Endothelial cell of umbilical vein (primary cell): ENCODE data around the gene CAMK2D. TPM values are rescaled to one million over a fixed set of nuclear protein-coding genes. Genes with fewer than 3 reads are reported as not detected.

ENCODE experiments used
- BruUV-seq: library from RNA; stranded (reverse); fragments of 400-500 nt; replicated peaks from 2 replicates; lab custom pipeline; 2021; lab: Mats Ljungman, UMichigan
- CTCF ChIA-PET: fragments of 300-600, 350-600 bp; sonication (Branson Sonifier 250); formaldehyde crosslinking; loops from one replicate; lab custom pipeline; 2021; ENCODE audit warnings: antibody characterized with exemption, inconsistent platforms; lab: Charles Lee
- POLR2A ChIA-PET: fragments of 300-600, 350-600 bp; sonication (Branson Sonifier 250); formaldehyde crosslinking; loops from one replicate; lab custom pipeline; 2021; ENCODE audit warnings: antibody characterized with exemption, inconsistent platforms; lab: Charles Lee
- DNase-seq: peaks from one replicate; pipeline ENCODE4 v3.0.0-alpha.2; 2011; ENCODE audit warnings: low read depth, low spot score
- FAIRE-seq: peaks from 2 replicates; lab custom pipeline; 2011; peaks lifted over from hg19 to GRCh38; lab: Jason Lieb, UNC
- H2AFZ ChIP-seq: 2 replicates; pipeline ENCODE4 v1.6.0; 2012; ENCODE audit warnings: low read depth, low read length, control low read depth, inconsistent platforms
- H3K27ac ChIP-seq: 2 replicates; pipeline ENCODE4 v1.5.1; 2011; ENCODE audit warnings: low read depth, mild to moderate bottlenecking, control low read depth, low read length, moderate library complexity; ENCODE audit not compliant: insufficient read depth
- H3K27me3 ChIP-seq, 2 experiments: 2 replicates each; pipeline versions ENCODE4 v1.6.0 to v1.6.1; 2011; ENCODE audit warnings: low read length in 2 of 2, mixed read lengths in 1 of 2; ENCODE audit not compliant: control insufficient read depth in 2 of 2, insufficient read depth in 2 of 2
- H3K36me3 ChIP-seq, 2 experiments: 2 replicates in 1 of 2; 3 replicates in 1 of 2; pipeline ENCODE4 v1.5.1; 2011; ENCODE audit warnings: low read length in 2 of 2, mild to moderate bottlenecking in 1 of 2, moderate library complexity in 1 of 2; ENCODE audit not compliant: control insufficient read depth in 2 of 2, insufficient read depth in 2 of 2; ENCODE audit errors: extremely low read depth in 1 of 2
- H3K4me1 ChIP-seq: 3 replicates; pipeline ENCODE4 v1.5.1; 2011; ENCODE audit warnings: mild to moderate bottlenecking, low read length; ENCODE audit not compliant: control insufficient read depth, insufficient read depth; ENCODE audit errors: extremely low read depth
- H3K4me2 ChIP-seq: 2 replicates; pipeline ENCODE4 v1.6.1; 2011; ENCODE audit warnings: low read length, control low read depth, mixed read lengths; ENCODE audit not compliant: insufficient read depth
- H3K4me3 ChIP-seq, 3 experiments: fragments of 200-600 bp in 1 of 3; sonication (generic), shearing (Covaris generic) in 1 of 3; replicated peaks in 1 of 3; 2 replicates each; pipeline ENCODE4 v1.5.1; 2011 to 2016; ENCODE audit warnings: control low read depth in 3 of 3, low read length in 3 of 3, mild to moderate bottlenecking in 2 of 3, inconsistent platforms in 1 of 3, low read depth in 1 of 3, moderate library complexity in 1 of 3; ENCODE audit not compliant: insufficient read depth in 1 of 3
- H3K79me2 ChIP-seq: 2 replicates; pipeline ENCODE4 v1.6.0; 2012; ENCODE audit warnings: low read length, inconsistent platforms; ENCODE audit not compliant: control insufficient read depth, insufficient read depth
- H3K9ac ChIP-seq: replicated peaks from 2 replicates; pipeline ENCODE3; 2011; ENCODE audit warnings: low read length, control low read depth; ENCODE audit not compliant: insufficient read depth; ENCODE audit errors: extremely low read depth
- H3K9me1 ChIP-seq: replicated peaks from 3 replicates; pipeline ENCODE4 v1.6.0; 2011; ENCODE audit warnings: mild to moderate bottlenecking, low read length; ENCODE audit not compliant: control insufficient read depth, insufficient read depth; ENCODE audit errors: extremely low read depth
- H3K9me3 ChIP-seq: replicated peaks from 2 replicates; pipeline ENCODE4 v1.5.1; 2012; ENCODE audit warnings: low read length, inconsistent platforms; ENCODE audit not compliant: control insufficient read depth, insufficient read depth
- H4K20me1 ChIP-seq: replicated peaks from 2 replicates; pipeline ENCODE3; 2011; ENCODE audit warnings: mild to moderate bottlenecking, low read length; ENCODE audit not compliant: control insufficient read depth, insufficient read depth; ENCODE audit errors: extremely low read depth
- EZH2 ChIP-seq: IDR thresholded peaks from 2 replicates; pipeline ENCODE4 v1.6.1; 2012; ENCODE audit warnings: borderline replicate concordance, low read depth, mild to moderate bottlenecking, moderate library complexity, low read length, inconsistent platforms; ENCODE audit not compliant: severe bottlenecking
- FOS ChIP-seq: IDR thresholded peaks from 2 replicates; pipeline ENCODE4 v1.6.1; 2011; ENCODE audit warnings: mild to moderate bottlenecking, low read length, moderate library complexity, borderline replicate concordance; ENCODE audit not compliant: insufficient read depth
- GATA2 ChIP-seq: IDR thresholded peaks from 2 replicates; pipeline ENCODE4 v1.7.0; 2011; ENCODE audit warnings: low read depth, mild to moderate bottlenecking, moderate library complexity, mixed read lengths, low read length; ENCODE audit not compliant: insufficient read length, insufficient read depth
- JUN ChIP-seq: IDR thresholded peaks from 2 replicates; pipeline ENCODE4 v1.6.1; 2011; ENCODE audit warnings: borderline replicate concordance, low read depth; ENCODE audit not compliant: insufficient read length, insufficient read depth
- MYC ChIP-seq: IDR thresholded peaks from one replicate; pipeline ENCODE4 v1.6.1; 2011; ENCODE audit warnings: mild to moderate bottlenecking, low read depth, low read length
- POLR2A ChIP-seq: IDR thresholded peaks from 2 replicates; pipeline ENCODE4 v1.6.1; 2012; ENCODE audit warnings: low read depth, mild to moderate bottlenecking, control low read depth, low read length
- POLR2AphosphoS5 ChIP-seq: IDR thresholded peaks from 2 replicates; pipeline ENCODE4 v1.6.1; 2012; ENCODE audit warnings: low read depth, mild to moderate bottlenecking, control low read depth, low read length, moderate library complexity; ENCODE audit not compliant: insufficient read depth
- dilution Hi-C: fragments of 300-500 bp; cut with MboI; formaldehyde crosslinking; loops from one replicate; pipeline ENCODE4 v1.15.0; 2019; ENCODE audit warnings: low sequenced_read_pairs; ENCODE audit not compliant: extremely low pct_ligation_motif_present
- intact Hi-C: fragments of 100-400 bp; cut with micrococcal nuclease; formaldehyde crosslinking; loops from one replicate; pipeline ENCODE4 v1.10.0; 2022
- polyA plus RNA-seq, 4 experiments: library from polyadenylated mRNA; depleted of rRNA in 3 of 4; stranded (reverse) in 3 of 4; unstranded in 1 of 4; fragments of >200 nt; gene quantifications; 2 replicates each; pipeline versions ENCODE4 v1.2.1 to v1.2.3, GENCODE V29; 2011 to 2012; ENCODE audit warnings: missing spikeins in 1 of 4
- total RNA-seq: library from RNA; stranded (reverse); gene quantifications from 2 replicates; pipeline ENCODE4 v1.2.3, GENCODE V29; 2021
- TF ChIP-seq, protein P1 (sequence below), 2 donors: IDR thresholded peaks; 1 replicate in 1 of 2; 2 replicates in 1 of 2; pipeline ENCODE4 v1.5.1; 2011; ENCODE audit warnings: low read length in 2 of 2, mild to moderate bottlenecking in 2 of 2, moderate library complexity in 2 of 2, control low read depth in 1 of 2, inconsistent platforms in 1 of 2, low read depth in 1 of 2; ENCODE audit not compliant: insufficient read depth in 1 of 2; ENCODE audit errors: extremely low read depth in 1 of 2
- TF ChIP-seq, protein P2 (sequence below): IDR thresholded peaks from 2 replicates; pipeline ENCODE4 v1.6.1; 2011; ENCODE audit not compliant: insufficient read depth, insufficient read length

CAMK2D gene
- total and polyA plus RNA-seq, 2 donors (not counting 3 experiments of a cell fraction or from before 2014, with no cell fraction given), result 10.4 to 30.7 TPM

DNA sequence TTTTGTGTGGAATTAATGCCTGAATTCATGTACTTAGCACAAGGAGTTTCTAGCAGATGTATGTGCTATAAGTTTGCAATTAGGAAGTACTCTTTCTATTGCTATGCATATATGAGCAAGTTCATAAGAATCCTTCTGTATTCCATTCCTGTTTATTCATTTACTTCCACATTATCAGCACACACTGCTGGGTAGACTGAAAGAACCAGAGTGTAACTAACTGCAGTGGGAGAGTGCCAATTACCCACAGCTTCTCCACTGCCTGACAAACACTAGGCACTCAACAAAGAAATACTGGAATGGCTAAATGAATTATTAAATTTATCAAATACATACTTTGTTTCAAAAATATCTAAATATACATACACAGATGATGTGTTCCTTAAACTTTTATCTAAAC is 219.6 kb downstream of the CAMK2D start:
- Histone ChIP-seq H3K9me1 (no peaks in the 10 kb centered on the region), H3K79me2 (no peaks in the 10 kb centered on the region), H3K4me3 (no peak overlapping the region), H3K36me3 (no peaks in the 10 kb centered on the region), H3K27ac (no peak overlapping the region), H4K20me1 (no peaks in the 10 kb centered on the region), H2AFZ (no peak overlapping the region), H3K4me2 (no peak overlapping the region), H3K9ac (no peak overlapping the region), H3K27me3 (no peaks in the 10 kb centered on the region), H3K4me1 (no peaks in the 10 kb centered on the region), H3K9me3 (no peaks in the 10 kb centered on the region)
- intact Hi-C loops, result loop anchor here (10.0 kb wide), 1 partner anchor 267 kb away; no protein-coding TSS in a partner anchor
- dilution Hi-C loops, result no loop called here
- no peak for DNase-seq
- BruUV-seq, result no TSS peak
- POLR2A ChIA-PET, result no interaction called here
- TF ChIP-seq EZH2 (no peak), FOS (no peak), POLR2AphosphoS5 (no peak), GATA2 (no peak), MYC (no peak), JUN (no peak), POLR2A (no peak)
- TF ChIP-seq, protein P1, sequence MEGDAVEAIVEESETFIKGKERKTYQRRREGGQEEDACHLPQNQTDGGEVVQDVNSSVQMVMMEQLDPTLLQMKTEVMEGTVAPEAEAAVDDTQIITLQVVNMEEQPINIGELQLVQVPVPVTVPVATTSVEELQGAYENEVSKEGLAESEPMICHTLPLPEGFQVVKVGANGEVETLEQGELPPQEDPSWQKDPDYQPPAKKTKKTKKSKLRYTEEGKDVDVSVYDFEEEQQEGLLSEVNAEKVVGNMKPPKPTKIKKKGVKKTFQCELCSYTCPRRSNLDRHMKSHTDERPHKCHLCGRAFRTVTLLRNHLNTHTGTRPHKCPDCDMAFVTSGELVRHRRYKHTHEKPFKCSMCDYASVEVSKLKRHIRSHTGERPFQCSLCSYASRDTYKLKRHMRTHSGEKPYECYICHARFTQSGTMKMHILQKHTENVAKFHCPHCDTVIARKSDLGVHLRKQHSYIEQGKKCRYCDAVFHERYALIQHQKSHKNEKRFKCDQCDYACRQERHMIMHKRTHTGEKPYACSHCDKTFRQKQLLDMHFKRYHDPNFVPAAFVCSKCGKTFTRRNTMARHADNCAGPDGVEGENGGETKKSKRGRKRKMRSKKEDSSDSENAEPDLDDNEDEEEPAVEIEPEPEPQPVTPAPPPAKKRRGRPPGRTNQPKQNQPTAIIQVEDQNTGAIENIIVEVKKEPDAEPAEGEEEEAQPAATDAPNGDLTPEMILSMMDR (IDR thresholded peaks at IDR 0.05; ENCODE audit: extremely low read depth in 1 of 2, insufficient read depth in 1 of 2, low read depth in 1 of 2, low read length in 2 of 2), result no peak
- TF ChIP-seq, protein P2, sequence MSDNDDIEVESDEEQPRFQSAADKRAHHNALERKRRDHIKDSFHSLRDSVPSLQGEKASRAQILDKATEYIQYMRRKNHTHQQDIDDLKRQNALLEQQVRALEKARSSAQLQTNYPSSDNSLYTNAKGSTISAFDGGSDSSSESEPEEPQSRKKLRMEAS, result no peak
- CTCF ChIA-PET, result interaction anchor here (0.6 to 1.6 kb wide), 3 partner anchors 9 to 99 kb away, joined by 3 to 4 read pairs (median 3); no protein-coding TSS in a partner anchor
- FAIRE-seq, result no peak
